Gastrocnemius medialis (tissue), 4 donors: ENCODE measurements around the gene ARSG.

Experiments
- CTCF ChIP-seq, 5 experiments: fragments of 450-650 bp in 3 of 5; fragments of 200-600 bp in 2 of 5; sonication (generic) in 2 of 5; IDR thresholded peaks in 4 of 5; conservative IDR thresholded peaks in 1 of 5; 1 replicate in 4 of 5; 2 replicates in 1 of 5; pipeline ENCODE4 v1.5.1; 2016 to 2019; ENCODE audit warnings: antibody characterized with exemption in 5 of 5, mild to moderate bottlenecking in 3 of 5, moderate library complexity in 3 of 5
- POLR2A ChIP-seq, 2 donors: fragments of 450-650 bp; IDR thresholded peaks; one replicate each; pipeline ENCODE4 v1.6.1; 2017; ENCODE audit warnings: antibody characterized with exemption in 2 of 2, mild to moderate bottlenecking in 2 of 2, moderate library complexity in 2 of 2

DNA sequence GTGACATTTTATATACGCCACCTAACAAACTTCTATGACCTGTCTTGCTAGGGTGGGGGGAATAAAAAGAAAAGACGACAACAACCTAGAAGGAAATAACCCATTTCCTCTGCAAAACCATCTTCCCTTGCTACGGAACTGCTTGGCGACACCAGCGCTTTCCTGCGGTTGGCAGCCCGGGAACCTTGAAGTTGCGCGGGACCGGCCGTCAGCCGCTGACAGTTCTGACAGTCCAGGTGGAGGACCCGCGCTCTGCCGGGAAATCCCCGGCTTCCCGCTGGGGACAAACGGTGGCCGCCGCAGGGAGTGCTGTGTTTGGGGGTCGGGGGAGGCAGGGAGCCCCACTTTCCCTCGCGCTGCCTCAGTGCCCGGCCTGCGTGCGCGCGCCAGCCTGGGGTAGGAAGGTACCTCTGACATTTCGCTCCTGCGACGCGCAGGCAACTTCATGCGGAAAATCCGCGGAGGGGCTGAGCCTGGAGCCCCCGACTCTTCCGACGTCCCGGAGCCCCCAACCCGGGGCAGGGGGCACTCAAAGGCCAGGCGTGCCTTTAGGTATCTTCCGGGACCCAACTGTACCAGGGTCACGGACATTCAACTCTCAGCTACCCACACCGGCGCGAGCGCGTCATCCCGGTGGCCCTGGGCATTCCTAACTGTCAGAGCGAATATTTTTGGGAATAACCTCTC, 884 bp upstream of the ARSG start:
- TF ChIP-seq POLR2A (IDR thresholded peaks at IDR 0.05), result peak in 1 of 2 donors; percentile 40
- TF ChIP-seq CTCF (IDR thresholded peaks at IDR 0.05 in 4 of 5, conservative IDR thresholded peaks at IDR 0.05 in 1 of 5), result no peak
